GM23248 (cell line): ENCODE measurements around the gene EARS2.

Experiments used
- EZH2 ChIP-seq: fragments of 200-600 bp; sonication (generic); IDR thresholded peaks from 2 replicates; pipeline ENCODE4 v1.6.1; 2018; ENCODE audit warnings: antibody characterized with exemption, mild to moderate bottlenecking; ENCODE audit not compliant: insufficient read depth, poor library complexity, severe bottlenecking
- EZH2phosphoT487 ChIP-seq: fragments of 200-600 bp; sonication (generic); IDR thresholded peaks from 2 replicates; pipeline ENCODE4 v1.6.1; 2018; ENCODE audit warnings: antibody characterized with exemption, moderate library complexity, mild to moderate bottlenecking, low read depth; ENCODE audit not compliant: insufficient read depth

DNA sequence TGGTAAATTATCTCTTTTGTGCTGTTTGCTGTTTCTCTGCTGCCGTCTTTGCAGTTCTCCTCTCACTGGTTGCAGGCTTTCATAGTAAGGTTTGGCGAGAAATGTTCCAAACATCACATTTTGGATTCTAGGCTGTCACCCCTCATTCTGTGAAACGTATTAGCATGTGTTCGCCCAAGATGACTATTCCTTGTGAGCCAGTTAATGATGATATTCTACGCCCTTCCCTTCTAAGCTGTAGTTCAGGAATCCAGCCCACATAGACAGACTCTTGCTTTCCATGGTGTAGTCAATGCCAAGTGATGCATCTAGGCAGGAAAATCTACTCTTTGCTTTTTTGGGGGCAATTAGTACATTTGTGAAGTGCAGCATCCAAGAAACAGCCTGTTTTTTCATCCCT is 14.7 kb upstream of the EARS2 start:
- TF ChIP-seq EZH2 (no peak), EZH2phosphoT487 (no peak)
